NCI-H69 (cell line): Measurements from ENCODE around the gene PSMB9.

ENCODE experiments used
- DNase-seq: peaks from one replicate; lab custom pipeline; 2025; lab: John Stamatoyannopoulos, UW

The PSMB9 gene

GRCh38 chr6:32839356-32839755 is 14.6 kb upstream of the PSMB9 start:
- no peak for DNase-seq

DNA sequence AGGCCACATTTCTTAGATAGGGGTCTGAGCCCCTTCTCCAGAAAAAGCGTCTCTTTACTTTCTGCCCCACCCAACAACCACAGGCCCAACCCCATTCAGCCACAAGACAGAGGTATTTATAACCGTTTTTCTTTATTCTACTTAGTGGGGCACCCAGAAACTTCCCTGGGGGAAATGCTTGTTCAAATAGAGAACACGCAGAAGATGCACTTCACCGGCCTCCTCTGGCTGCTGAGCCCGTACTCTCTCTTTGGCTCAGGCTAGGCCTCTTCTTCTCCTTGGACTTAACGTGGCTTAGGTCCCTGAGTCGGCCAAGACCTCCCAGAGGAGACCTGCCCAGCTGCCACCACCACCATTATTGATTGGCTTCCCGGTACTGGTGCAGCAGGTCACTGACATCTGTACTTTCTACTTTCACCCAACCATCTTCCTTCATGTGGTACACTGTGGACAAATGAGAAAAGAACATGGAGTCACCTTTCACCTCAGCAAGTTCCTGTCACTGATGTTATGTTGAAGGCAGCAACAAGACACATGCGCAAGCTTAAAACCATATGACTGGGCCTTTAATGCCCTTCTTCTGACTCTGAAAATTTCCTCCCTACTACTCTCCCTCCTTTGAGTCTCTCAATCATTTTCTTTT is 13.3 kb upstream of the PSMB9 start:
- DNase-seq = no peak

DNA sequence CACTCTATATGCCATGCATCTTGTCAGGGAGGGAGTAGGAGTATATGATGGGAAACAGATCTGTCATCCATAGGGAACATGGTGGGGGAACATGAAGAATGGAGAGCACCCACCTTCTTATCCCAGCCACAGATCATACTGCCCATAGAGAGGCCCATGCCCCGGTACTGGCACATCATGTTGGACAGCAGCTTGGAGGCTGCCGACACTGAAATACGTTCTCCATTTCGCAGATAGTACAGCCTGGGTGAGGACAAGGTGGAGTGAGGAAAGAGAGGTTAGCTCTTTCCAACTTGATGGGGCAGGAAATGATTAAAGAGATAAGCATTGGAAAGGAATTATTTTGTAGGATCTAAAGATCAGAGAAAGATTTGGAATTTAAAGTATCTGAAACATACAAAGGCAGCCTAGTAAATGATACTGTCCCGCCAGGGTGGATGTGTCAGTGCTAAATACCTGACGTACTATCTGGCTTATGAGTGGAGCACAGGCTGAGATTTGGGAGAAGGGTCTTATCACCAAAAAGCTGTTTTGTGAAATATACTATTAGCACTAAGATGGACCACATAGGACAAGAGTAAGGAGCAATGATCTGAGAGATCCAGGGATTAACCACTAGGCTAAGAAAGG is 11.9 kb upstream of the PSMB9 start:
- DNase-seq = no peak

DNA sequence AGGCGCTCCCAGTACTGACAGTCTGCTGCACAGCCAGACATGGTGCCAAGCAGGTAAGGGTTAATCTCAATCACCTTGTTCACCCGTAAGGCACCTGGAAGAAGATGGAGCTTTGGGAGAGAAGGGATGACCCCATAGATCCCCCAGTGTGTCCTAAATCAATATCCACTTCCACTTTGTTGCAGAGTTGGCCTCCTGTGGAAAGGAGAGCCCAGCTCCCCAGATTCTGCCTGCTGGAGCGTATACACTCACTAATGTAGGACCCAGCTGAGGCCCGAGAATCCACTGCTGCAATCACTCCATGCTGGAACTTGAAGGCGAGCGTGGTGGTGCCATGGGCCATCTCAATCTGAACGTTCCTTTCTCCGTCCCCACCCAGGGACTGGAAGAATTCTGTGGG is 11.3 kb upstream of the PSMB9 start:
- no peak for DNase-seq

DNA sequence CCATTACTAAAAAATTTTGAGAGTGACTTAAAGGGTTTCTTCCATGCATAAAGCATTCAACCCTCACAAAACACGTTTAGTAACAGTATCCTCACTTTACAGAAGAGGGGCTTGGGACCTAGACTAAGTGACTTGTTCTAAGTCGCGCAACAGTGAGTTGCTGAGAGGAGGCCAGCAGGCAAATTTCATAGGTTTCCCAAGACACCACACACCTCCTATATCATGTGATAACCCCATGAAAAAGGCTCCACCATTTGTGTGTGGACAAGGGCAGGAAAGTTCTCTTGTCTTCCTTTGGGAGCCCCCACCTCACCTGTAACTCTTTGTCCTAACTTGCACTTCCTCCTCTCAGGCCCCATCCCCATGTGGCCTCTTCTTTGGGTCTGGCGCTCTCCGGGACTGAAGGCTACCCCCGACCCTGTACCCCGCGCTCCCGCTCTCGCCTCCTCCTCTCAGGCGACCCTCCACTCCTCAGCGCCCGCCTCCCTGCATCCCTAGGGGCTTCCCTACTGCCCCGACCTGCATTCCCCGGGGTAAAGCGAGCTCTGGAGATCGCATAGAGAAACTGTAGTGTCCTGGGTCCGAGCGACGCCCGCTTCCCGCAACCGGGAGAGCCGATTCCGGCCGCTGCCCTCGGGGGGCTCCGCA is 10.5 kb upstream of the PSMB9 start:
- peak; percentile 5 for DNase-seq

GRCh38 chr6:32843979-32844838 is 9.8 kb upstream of the PSMB9 start, which contains the start of gene PSMB8:
PSMB8 (minus strand) TSS chr6:32844047; CDS start chr6:32843996, 51 bp downstream.
- peak; percentile 95 for DNase-seq

GRCh38 chr6:32844839-32845383 is 9.1 kb upstream of the PSMB9 start:
- DNase-seq = no peak

DNA sequence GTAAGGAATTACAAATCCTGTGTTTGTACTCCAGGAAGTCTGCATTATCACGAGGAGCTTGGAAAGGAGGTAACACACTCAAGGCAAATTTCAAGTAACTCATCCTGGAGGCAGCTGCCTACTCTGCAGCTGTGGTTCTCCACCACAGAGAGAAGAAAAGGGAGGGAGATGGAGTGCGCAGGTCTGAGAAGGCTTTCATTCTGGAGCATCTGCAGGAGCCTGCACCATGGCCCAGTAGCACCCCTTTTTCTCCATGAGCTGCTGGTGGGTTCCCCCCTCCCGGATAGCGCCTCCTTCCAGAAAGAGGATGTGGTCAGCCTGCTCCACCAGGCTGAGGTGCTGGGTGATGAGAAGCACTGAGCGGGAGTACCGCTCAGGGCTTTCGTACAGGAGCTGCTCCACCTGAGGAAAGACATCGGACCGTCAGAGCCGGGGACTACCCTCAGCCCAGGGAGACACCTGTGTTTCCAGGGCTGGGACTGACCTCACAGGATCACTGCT is 8.6 kb upstream of the PSMB9 start:
- DNase-seq = no peak

GRCh38 chr6:32847004-32847403 is 7.0 kb upstream of the PSMB9 start:
- DNase-seq = no peak

DNA sequence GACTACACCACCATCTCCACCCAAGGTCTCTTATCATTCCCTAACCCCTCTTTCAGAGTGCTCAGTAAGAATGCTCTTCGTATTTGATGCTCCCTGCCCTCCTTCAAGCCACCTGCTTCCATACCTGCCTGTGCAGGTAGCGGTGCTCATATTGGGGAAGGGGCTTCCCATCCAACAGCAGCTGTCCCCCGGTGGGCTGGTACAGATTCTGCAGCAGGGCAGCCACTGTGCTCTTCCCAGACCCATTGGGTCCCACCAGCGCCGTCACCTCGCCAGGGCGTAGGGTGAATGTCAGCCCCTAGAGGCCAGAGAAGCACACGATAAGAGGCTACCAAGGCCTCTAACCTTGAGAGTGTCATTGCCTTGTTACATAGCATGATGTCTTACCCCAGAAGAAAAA is 6.2 kb upstream of the PSMB9 start:
- DNase-seq = no peak

DNA sequence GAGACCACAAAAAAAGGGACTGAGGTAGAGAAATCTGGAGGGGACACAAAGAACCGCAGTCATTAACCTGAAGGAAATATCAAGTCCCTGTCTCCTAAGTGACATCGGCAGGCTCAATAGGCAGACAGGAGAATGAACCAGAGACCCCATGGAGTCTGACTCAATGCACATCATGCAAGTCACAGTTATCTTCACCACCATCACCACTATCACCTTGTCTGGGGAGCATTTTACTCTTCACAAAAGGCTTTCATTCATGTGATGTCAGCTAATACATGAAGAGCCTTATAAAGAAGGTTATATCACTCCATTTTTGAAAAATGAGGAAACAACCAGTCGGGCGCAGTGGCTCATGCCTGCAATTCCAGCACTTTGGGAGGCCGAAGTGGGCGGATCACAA is 4.9 kb upstream of the PSMB9 start:
- no peak for DNase-seq

GRCh38 chr6:32851025-32851424 is 3.0 kb upstream of the PSMB9 start:
- no peak for DNase-seq

DNA sequence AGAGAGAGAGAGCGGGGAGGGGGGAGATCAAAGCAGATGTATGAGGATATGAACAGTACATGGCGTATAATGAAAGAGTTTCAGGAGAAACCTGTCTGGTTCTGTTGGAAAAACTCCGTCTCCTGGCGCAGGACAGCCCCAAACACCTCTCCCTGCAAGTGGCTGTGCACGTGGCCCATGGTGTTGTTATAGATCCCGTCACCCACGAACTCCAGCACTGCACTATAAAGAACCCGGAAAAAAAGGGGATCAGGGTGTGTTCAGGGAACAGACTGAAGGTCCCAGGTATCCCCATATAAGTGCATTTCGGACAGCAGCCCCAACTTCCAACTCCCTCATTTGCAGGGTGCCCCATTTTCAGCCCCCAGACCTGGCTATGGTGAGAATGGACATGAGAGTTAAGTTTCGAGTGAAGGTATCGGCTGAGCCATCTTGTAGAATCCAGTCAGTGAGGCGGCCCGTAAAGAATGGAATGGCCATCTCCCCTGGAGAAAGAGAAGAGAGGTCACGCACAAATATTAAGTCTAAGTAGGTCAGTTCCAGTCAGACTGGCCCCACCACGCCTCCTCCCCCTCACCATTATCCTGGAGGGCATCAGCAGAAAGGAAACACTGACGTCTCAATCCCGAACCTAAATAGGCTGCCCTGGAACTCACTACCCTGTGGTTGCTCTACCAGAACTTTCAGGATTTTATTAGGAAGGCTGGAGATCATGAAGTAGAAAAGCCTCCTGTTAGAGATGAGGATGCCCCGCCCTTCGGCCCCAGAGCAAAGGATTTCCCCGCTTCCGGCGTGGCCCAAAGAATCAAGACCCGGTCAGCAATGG is 1.8 kb upstream of the PSMB9 start:
- no peak for DNase-seq

DNA sequence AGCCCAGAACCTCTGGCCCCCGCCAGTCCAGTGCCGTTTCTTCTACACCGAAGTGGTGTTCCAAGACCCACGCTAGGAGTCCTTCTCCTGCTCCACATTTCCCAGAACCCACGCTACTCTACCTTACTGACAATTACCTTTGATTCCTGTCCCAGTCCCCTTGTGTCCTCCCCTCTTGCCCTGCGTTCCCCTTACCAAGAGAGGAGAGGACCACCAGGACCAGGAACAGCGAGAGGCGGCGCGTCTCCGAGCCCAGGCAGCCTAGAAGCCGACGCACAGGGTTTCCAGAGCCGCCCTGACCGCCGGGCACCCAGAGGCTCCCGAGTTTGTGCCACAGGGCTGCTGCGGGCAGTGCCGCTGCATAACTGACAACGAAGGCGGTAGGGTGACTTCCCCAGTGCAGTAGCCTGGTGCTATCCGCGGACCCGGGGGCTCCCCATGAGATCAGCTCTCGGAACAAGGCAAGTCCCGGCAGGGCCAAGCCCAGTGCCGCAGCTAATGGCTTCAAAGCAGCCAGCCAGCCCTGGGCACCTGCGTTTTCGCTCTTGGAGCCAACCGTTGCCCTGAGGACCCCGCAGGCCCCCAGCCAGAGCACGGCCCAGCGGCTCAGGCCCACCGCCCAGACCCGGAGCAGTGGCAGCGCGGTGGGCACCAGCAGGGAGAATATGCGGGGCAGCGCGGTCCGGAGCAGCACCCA is 1.0 kb upstream of the PSMB9 start:
- peak; percentile 38 for DNase-seq

DNA sequence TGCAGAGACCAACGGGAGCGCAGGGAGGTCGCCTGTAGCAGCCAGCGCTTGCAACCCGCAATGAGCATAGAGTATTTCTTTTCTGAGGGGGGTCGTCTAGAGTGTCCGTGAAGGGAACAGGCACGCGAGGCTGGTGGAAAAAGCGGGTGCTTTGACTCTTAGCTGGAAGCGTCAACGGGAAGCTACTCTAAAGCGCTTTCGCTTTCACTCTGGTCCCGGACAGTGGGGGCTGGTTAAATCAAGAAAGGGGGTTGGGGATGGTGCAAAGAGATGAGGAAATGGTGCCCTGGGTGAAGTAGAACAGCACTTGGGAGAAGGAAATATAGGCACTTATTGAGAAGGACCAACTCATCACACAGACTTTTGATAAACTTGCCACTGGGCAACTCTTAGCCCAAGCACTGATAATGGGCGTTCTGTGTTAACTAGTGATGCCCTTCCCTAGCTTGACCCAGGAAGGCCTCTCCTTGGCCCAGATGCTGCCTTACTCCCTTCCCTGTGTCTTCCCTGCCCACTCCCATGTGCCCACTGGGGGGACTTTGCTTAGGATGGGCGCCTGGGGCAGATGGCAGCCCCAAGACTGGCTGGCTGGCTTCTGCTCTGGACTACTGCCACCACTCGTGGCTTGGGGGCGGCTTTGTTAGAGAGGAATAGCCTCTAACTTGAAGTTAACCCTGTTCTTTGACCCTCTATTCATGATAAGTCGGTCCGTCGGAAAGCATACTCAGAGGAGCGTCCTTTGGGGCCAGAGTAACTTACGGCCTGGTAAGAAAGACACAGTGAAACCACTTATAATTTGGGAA is 585 bp downstream of the PSMB9 start:
- no peak for DNase-seq

DNA sequence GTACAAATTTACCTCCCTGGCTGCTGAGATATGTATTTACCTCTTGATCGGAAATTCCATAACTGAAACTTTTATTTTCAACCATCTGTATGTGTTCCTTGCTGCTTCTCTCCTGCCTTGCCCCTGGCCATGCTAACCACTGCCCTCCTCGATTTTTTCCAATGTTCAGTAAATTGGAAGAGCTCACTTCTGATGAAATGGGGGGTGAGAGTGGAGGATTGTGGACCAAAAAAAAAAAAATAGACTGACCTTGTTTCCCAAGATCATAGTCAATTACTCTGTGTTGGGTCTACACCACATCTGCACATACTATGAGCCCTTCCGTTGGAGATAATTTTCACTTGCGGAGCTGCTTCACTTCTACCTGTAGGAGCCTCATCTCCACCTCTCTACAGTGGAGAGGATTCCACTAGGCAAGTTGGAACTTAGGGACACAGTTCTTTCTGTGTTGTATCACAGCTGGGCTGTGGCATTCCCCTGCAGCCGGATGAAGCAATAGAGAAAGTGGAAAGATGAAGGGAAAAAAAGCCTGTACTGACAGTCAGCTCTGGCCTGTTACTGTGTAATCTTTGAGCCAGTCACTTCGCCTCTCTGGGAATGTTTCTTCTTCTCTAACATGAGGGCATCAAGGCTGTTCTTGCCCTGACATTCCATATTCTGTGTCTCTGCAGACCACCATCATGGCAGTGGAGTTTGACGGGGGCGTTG is 1.6 kb downstream of the PSMB9 start:
- DNase-seq = no peak

DNA sequence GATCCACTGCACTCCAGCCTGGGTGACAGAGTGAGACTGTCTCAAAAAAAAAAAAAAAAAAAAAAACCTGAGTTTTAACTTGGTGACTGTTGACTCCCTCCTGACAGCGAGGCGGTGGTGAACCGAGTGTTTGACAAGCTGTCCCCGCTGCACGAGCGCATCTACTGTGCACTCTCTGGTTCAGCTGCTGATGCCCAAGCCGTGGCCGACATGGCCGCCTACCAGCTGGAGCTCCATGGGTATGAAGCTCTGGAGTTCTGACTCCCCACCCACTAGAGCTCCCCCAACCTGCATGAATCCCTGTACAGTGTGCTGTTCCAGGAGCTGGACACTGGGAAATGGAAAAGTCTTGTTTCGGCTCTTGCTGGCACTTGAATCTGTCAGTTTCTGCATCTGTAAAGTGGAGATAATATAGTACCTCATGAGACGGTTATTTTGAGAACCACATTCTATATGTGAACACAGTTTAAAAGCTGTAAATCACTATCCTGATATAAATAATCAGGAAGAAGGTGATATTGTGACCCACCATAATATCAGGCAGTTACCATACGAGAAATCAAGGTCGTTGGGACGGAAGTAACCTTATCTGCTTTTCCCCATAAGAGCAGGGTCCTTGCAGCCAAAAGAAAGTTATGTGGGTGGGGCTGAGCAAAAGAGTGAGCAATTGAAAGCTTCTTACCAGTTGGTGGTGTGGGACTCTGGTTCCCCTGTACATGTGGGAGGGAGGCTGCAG is 3.3 kb downstream of the PSMB9 start:
- DNase-seq = no peak

DNA sequence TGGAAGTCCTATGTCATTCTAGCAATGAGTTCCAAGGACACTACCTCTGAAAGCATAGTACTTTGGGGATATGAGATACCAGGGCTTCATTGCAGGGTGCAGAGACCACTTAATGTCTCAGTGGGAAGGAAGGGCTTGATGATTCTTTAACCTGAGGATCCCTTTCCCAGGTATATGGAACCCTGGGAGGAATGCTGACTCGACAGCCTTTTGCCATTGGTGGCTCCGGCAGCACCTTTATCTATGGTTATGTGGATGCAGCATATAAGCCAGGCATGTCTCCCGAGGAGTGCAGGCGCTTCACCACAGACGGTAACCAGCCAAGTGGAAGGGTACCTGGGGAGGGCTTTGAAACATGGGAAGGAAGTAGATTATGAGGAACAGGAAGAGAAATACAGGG is 4.2 kb downstream of the PSMB9 start:
- DNase-seq = no peak
